GM12874 (cell line): Measurements from ENCODE around the gene CASP10.
A peak's percentile ranks its signal among the peaks of the same experiment; 100 is the strongest.

Experiments used
- TF ChIP-seq, protein P1 (sequence below): IDR thresholded peaks from 2 replicates; pipeline ENCODE4 v1.5.1; 2011; ENCODE audit warnings: low read depth, mild to moderate bottlenecking, control low read depth, low read length, moderate library complexity; ENCODE audit not compliant: insufficient read depth

The CASP10 gene, protein sequence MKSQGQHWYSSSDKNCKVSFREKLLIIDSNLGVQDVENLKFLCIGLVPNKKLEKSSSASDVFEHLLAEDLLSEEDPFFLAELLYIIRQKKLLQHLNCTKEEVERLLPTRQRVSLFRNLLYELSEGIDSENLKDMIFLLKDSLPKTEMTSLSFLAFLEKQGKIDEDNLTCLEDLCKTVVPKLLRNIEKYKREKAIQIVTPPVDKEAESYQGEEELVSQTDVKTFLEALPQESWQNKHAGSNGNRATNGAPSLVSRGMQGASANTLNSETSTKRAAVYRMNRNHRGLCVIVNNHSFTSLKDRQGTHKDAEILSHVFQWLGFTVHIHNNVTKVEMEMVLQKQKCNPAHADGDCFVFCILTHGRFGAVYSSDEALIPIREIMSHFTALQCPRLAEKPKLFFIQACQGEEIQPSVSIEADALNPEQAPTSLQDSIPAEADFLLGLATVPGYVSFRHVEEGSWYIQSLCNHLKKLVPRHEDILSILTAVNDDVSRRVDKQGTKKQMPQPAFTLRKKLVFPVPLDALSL

DNA sequence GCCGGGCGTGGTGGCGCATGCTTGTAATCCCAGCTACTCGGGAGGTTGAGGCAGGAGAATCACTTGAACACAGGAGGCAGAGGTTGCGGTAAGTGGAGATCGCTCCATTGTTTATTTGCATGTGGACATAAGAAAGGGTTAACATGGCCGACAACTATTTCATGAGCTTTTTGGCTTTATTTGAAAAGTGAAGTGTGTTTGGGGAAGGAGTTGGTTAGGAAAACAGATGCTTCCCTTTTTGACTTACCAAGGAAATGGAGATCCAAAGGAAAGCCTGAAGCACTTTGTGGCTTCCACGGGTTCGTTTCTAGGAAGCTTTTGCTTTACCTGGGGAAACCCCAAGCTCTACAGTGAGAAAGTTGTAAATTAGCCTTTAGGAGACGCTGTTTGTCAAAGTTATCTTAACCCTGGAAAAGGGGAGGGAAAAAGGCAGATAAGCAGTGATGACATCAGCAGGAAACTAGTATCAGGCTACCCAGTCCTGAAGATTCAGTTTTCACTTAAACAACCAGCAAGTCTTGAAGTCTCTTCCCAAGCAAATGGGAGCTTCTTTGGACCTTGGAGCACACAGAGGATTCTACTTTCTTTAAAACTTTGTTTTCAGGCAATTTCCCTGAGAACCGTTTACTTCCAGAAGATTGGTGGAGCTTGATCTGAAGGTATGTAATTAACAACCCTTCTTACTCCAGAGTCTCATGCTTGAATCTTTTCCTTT lies at the start of gene CASP10:
TSS of gene CASP10 (plus strand) at position 492 of the 715 bp plus-strand sequence. CDS start 2,637 bp downstream, outside the sequence.
- TF ChIP-seq, protein P1, sequence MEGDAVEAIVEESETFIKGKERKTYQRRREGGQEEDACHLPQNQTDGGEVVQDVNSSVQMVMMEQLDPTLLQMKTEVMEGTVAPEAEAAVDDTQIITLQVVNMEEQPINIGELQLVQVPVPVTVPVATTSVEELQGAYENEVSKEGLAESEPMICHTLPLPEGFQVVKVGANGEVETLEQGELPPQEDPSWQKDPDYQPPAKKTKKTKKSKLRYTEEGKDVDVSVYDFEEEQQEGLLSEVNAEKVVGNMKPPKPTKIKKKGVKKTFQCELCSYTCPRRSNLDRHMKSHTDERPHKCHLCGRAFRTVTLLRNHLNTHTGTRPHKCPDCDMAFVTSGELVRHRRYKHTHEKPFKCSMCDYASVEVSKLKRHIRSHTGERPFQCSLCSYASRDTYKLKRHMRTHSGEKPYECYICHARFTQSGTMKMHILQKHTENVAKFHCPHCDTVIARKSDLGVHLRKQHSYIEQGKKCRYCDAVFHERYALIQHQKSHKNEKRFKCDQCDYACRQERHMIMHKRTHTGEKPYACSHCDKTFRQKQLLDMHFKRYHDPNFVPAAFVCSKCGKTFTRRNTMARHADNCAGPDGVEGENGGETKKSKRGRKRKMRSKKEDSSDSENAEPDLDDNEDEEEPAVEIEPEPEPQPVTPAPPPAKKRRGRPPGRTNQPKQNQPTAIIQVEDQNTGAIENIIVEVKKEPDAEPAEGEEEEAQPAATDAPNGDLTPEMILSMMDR = peak; percentile 65

DNA sequence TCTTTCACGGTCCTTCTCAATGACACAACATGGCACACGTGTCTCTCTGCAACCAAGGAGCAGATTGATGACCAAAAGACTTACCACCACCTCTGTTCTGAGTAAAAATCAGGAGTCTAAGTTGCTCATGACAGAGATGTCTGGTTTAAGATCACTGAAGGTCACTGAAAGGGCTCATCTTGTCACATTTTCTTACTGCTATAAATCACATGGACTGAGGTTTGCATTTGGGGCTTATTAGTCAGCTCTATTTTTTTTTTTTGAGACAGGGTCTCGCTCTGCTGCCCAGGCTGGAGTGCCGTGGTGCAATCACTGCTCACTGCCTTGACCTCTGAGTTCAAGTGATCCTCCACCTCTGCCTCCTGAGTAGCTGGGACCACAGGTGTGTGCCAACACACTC lies 47.6 kb upstream of the CASP10 start:
- TF ChIP-seq, protein P1 = no peak

DNA sequence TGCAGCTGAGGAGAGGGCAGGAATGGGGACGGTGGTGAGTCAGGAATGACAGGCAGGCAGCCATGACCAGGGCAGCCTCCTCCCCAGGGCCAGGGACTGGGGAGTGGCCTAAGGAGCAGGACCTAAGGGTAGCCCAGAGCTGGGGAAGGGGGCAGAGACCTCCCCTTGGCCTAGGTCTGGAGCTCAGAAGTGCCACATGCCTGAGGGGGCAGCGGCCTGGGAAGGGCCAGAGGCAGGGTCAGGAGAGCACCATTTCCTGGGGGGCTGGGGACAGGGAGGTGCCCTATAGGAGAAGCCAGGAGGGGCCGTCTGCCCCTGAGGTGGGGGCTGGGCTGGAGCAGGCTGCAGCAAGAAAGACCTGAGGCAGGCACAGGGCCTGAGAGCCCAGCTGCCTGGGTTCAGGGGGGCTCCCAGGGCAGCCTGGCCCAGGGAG lies 46.0 kb upstream of the CASP10 start:
- TF ChIP-seq, protein P1 = no peak

DNA sequence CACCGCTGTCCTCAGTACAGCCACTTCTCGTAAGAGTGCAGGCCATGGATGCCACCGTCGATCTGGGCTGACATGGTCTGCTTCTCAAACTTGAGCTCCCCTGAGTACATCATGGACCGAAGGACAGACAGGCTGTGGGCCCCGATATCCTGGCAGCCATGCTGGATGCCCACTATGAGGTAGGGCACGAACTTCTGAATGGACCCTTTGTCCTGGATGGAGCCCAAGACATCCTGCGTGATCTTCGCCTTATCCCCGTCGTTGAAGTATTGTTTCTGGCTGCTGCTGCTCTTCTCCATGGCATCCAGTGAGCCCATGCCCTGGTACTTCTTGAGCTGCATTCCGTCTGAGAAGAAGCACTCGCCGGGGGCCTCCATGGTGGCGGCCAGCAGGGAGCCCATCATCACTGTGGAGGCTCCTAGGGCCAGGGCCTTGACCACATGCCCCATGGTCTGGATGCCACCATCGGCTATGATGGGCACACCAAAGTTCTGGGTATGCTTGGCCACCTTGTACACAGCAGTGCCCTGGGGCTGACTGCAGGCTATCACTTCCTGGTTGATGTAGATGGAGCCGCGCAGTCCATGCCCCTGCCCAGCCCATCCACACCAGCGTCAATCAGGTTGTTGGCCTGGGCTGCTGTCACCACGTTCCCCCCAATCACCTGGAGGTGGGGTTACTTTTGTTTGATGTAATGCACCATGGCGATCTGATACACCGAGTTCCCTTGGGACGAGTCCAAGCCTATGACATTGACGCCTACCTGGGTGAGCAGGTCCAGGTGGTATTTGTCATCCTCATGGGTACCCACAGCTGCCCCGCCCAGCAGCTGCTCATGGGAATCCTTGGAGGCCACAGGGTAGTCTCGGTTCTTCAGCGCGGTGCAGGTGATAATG lies 45.2 kb upstream of the CASP10 start:
- TF ChIP-seq, protein P1 = no peak

DNA sequence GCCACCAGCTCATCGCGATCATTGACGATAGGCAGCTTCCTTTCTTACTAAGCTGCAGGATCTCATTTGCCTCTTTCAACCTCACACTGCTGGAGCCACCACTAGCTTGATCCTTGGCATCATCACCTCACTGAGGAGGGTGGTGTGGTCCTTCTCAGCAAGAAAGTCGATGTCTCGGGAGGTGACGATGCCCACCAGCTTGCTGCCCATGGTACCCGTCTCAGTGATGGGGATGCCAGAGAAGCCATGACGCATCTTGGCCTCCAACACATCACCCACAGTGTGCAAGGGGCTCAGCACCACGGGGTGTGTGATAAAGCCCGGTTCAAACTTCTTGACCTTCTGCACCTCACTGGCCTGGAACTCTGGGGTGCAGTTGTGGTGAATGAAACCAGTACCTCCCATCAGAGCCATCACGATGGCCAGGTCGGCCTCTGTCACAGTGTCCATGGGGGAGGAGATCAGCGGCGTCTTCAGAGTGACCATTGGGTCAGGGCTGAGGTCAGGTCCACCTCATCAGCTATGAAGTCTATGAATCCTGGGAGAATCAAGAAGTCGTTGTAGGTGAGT lies 44.5 kb upstream of the CASP10 start:
- TF ChIP-seq, protein P1 = no peak

DNA sequence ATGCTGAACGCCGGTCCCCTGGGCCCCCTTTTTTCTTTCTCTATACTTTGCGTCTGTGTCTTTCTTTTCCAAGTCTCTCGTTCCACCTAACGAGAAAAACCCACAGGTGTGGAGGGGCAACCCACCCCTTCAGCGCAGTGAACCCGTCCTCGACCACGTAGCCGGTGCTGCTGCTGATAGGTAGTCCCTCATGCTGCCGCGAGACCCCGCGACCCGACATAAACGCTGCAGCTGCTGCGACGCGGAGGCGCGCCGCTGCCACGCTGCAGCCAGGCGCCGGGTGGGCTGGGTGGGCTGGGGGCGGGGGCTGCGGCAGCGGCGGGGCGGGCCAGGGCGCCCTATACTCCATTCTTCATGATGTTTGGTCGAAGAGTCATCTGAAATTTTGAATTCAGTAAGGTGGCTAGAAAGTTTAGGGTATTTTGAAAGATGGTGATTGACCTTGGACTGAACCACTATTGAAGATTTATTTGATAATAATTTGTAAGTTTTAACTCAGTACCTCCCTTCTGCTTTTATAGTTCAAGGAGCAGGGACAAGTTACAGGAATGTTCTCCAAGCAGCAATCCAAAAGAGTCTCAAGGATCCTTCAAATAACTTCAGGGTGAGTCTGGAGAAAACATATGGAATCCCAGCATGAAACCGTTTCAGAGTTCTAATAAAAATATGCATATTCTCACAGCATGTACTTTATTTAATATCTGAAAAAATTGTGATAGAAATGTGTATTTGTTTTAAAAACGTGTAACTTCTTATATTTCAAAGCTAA lies 42.9 kb upstream of the CASP10 start:
- TF ChIP-seq, protein P1 = no peak
